DLD1 (cell line): ENCODE measurements around the gene MS4A18.

Experiments used
- in situ Hi-C: cut with HindIII; loops from 2 replicates; pipeline ENCODE4 v1.10.0; 2017; ENCODE audit warnings: low sequenced_read_pairs

Gene MS4A18

DNA sequence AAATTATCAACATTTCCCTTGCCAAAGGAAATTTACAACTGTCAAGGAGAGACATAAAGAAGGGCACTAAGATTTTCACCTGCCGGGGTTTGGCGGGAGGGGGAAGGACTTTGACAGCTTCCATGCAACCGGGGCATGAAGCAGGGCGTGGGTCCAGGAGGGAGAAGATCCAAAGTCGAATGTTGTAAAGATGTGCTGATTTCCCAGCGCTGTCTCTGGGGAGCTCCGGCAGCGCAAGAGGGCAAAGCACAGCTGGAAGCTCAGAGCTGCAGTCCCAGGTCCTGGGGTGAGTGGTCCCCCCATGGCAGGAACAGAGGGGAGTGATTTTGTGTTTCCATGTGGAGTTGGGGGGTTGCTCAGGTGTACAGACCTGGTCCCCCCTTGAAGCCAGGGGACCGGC lies 60.6 kb downstream of the MS4A18 start, which contains the start of gene MS4A10:
TSS of gene MS4A10 (plus strand) at position 198 of the 400 bp plus-strand sequence. CDS start 5,003 bp downstream, outside the sequence.
- in situ Hi-C loops: no loop called here

DNA sequence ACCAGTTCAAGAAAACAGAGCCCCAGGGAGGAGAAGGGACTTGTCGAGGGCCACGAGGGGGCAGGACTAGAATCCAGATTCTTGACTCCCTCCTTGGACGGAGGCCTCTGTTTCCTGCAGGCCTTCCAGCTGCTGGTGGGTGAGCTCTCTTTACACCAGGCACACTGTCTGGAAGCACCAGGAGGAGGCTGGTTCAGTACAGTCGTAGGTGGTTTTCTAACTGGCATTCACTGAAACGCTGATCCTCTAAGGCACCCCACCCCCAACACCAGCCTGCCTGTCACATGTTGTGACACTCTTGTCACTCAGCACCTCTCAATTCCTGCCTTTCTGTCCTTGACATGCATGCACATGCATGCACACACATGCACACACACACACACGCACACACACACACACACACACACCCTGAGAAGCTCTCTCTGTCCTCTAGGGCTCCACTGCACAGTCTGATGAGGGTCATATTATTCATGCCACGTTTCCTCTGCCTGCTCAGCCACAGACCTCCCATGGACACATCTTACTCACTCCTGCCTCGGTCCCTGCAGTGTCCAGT lies 61.4 kb downstream of the MS4A18 start:
- in situ Hi-C loops: no loop called here

DNA sequence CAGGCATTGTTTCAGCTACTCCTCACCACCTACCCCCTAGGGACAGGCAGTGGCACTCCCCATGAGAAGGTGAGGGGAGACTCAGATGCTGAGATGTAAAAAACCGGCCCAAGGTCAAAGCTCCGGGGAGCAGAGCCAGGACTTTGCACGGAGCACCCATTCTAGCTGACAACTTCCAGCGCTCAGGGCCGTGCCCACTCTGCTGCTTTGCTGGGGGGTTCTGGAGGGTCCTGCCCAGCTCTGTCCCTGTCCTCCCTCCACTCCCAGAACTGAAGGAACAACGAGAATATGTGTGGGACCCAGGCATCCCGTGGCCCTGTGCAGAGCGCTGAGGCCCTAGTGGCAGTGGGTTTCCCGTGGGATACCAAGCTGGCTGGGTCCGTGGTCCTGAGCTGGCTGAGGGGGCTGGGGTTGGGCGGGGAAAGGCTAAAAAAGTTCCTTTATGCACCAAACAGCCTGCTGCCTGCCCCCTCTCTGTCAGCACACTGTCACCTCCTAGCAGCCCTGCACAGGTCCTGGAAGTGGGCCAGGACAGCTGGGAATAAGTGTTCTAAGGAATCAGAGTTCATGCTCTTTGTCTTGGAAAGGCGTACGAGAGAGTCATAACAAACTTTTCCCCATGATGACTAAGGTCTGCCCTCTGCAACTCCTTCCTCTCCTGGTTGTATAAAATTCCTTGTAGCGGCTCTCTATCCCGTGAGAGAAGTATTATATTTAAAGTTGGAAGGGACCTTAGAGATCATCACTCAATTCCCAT lies 62.5 kb downstream of the MS4A18 start:
- in situ Hi-C loops: no loop called here

DNA sequence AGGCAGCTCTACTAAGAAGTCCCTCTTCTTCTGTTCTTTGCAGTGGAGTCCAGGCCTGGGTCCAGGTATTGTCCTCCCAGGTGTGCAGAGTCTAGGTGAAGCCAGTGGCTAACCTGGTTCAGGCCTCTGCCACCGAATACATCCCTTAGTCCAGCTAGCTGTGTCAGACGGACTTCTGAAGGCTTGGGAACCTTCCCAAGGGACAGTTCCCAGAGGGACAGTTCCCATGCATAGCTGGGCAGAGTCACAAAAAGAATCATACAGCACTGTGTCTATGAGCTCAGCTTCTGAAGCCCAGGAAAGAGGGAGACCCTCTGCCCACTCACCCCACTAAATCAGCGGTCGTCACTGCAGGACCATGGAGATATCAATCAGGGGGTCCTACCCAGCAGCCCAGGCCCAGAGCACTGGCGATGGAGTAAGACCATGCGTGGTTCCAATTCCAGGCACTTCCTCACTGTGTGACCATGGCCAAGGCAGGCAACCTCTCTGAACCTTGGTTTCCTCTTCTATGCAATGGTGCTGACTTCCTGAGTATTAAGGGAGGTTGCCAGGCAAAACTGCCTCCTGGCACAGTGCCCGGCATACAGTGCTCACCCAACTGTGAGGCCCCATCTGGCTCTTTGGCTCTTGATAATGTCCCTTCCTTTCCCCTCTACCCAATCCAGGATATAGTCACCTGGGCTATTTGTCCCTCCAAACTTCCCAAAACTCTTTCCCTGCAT lies 64.0 kb downstream of the MS4A18 start:
- in situ Hi-C loops: no loop called here

DNA sequence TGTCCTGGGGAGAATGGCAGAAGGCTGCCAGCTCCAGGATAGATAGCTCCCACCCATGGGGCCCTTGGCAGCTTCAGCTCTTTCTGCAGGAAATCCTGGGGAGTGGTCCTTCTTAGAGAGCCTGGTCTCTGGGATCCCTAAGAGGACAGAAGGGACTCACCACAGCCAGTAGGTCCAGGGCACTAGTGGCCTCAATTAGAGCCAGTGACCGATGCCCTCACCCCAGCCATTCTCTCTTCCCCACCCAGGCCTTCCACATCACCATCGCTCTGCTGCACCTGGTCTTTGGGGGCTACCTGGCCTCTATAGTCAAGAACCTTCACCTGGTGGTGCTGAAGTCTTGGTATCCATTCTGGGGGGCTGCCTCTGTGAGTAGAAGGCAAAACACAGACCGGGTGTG lies 66.2 kb downstream of the MS4A18 start:
- in situ Hi-C loops: no loop called here

DNA sequence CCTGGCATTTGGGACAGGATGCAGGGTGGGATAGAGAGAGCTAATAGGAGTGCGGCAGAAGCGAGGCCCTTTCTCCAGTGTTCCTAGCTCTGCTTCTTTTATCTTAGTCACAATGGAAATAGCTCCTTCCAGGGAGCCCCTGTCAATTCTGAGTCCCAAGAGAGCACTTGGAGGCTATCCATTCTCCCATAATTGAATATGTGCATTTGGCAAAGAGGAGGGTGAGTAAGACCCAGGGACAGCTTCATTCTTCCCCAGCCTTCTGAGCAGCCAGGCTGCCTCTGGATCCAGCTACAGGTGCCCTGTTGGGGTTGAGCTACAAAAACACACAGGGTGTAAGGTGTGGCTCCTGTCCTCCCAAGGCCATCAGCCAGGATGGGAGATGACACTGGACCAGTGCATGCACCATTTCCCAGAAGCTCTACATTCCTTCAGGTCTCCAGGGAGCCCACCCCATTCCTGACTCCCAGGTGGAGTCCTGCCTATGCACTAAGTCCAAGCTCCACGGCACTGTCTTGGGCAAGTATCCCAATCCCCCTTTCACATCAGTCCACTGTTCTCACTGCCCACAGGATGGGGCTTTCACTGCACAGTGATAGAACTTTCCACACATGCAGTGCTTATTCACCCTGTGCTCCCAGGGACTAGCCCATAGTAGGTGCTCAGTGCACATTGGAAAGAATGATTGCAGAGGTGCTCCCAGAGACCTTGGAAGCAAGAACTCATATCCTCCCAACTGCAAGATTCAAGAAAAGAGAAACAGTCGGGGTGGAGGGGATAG lies 66.8 kb downstream of the MS4A18 start:
- in situ Hi-C loops: no loop called here

DNA sequence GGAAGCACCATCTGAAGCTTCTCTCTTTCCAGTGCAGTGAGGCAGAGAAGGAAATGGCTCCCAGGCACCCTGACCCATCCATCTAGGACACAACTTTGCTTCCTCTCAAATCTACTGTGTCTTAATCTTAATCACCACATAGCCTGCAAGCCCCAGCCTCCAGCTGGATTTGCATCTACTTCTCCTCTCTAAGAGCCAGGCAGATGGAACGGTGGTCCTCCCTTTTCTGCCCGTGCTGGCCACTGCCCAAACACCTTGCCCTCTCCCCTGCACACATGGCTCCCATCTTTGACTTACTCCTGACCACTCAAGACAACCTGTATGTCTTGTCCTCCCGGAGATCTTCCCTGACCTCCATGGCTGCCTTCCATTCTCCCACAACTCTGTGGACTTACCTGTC lies 68.0 kb downstream of the MS4A18 start:
- in situ Hi-C loops: no loop called here
